ENCODE results near the gene SAV1.

GRCh38 chr14:50711043-50711442 is 42.9 kb upstream of the SAV1 start:
- no peak for TF ChIP-seq REST (IDR thresholded peaks at IDR 0.05; ENCODE audit: unreplicated experiment)
- TF ChIP-seq EZH2 (IDR thresholded peaks at IDR 0.05; ENCODE audit: low read depth, unreplicated experiment): no peak
- TF ChIP-seq CTCF (conservative IDR thresholded peaks at IDR 0.05; ENCODE audit: low read depth in 2 of 2): no peak
- TF ChIP-seq POLR2AphosphoS5 (IDR thresholded peaks at IDR 0.05; ENCODE audit: low read depth): no peak
- TF ChIP-seq EZH2phosphoT487 (IDR thresholded peaks at IDR 0.05; ENCODE audit: unreplicated experiment): no peak
- TF ChIP-seq ETS1 (IDR thresholded peaks at IDR 0.05): no peak
- TF ChIP-seq ZNF114 (CRISPR knock-in tag; IDR thresholded peaks at IDR 0.05): no peak
- TF ChIP-seq CREB1 (CRISPR knock-in tag; IDR thresholded peaks at IDR 0.05; ENCODE audit: low read depth): no peak
- TF ChIP-seq JUNB (IDR thresholded peaks at IDR 0.05; ENCODE audit: unreplicated experiment): no peak

All from GM23338 (cell line).